HUDEP-2 (cell line): Measurements from ENCODE around the gene LDLRAD4.

Experiments
- DNase-seq, 76 experiments: peaks; one replicate each; lab custom pipeline; 2025; ENCODE audit not compliant: unreplicated experiment in 76 of 76; lab: John Stamatoyannopoulos, UW

The LDLRAD4 gene

GRCh38 chr18:13201292-13201691 is 17.3 kb upstream of the LDLRAD4 start:
- DNase-seq = no peak

GRCh38 chr18:13202571-13202970 is 16.0 kb upstream of the LDLRAD4 start:
- DNase-seq = no peak

DNA sequence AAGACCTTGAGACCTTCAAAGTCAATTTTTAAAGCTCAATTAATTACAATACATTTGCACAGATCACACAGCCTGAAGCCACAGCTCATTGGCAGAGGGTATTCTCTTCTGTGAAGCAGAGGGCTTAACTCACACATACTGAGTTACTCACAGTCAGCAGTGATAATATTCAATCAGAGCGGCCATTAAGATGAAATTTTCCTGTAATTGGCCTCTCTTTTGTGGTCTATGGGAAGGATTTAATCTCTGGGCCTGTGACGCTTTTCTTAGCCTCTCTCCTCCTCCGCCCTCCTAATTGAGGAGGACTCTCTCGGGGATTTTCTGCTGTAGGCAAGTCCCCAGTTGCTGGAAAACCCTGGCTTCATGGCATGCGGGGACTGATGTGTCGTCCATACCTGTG is 12.3 kb upstream of the LDLRAD4 start:
- no peak for DNase-seq

DNA sequence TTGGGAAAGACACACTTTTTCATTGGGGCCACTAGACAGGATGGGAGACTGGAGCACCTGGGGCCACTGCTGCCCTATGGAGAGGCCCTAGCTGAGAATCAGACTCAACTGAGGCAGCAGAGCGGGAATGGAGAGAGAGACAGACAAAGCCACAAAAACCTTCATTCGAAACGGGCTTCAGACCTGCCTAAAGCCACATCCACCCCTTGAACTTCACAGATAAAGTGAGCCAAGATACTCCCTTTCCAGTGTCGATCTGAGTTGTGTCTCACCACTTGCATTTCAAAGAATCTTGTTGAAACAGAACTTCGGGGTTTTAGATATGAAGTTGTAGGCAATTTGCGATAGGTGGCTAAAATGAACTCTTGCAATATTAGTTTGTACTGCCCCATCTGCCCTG is 11.3 kb upstream of the LDLRAD4 start:
- no peak for DNase-seq

DNA sequence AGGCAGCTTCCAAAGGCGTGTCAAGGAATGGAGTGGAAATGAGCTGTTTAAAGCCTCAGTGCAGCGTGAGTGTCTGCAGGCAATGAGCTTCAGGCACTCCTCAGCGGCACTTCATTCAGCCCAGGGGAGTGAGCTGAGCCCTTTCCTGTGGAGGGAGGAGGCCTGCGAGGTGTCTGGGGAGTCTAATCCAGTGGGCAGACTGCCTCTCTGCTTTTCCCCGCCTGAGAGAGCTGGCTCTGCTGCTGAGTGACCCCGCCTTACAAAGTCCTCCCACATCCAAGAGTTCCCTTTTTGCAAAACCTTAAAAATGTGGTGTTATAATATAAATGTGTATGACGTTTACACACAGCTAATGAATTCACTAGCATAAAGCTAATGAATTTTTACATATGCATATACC is 7.0 kb upstream of the LDLRAD4 start:
- no peak for DNase-seq

DNA sequence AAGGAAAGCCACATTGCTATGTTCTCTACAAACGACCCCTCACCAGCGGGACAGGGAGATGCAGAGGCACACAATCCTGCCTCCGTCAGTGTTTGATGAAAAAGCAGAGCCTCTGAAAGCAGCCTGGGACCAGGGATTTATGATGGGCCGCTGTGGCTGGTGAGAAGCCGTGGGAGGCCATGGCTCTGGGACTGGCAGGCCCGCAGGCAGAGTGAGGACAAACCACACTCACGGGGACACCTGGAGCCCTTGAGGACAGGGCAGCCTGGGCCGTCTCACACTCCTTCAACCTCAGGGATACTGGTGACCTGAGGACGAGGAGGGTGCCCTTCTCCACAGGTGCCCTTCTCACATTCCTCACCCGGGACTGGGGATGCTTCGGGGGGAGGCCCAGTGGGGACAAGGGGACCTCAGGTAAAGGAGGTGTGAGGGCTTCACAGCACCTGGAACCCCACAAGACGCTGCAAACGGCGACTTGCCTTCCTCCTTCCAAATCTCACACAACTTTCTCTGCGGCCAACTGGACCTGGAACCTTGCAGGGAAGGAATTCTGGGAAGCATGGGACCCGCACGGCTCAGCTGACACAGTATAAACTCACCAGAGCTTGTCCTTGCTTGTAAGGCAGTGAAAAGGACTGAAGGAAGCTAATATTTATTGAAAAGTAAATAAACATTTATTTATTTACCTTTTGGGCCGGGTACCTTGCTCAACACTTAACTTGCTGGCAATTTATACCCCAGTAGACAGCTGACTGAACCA is 5.3 kb upstream of the LDLRAD4 start:
- DNase-seq = no peak

- DNase-seq = no peak
Measured at GRCh38 chr18:13214609-13215008, 4.0 kb upstream of the LDLRAD4 start.

DNA sequence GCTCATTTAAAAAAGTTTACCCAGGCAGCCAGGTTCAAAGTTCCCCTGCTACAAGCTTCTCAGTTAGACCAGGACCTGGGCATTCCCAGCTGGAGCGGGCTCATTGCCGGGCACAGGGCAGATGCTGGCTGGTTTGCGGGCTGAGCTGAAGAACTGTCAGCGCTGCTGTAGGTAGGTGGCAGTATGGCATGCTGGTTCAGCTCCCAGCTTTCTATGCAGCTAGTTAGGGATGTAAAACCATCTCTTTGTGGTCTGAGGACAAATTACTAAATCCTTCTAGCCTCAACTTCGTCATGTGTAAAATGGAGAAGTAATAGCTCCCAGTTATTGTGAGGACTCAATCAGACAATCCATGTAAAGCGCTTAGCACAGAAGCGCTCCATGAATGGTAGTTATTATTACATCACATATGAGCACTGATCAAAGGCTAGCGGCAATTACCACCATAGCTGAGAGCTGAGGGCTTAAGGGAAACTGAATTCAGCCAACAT is 2.4 kb upstream of the LDLRAD4 start:
- DNase-seq = peak in 10 of 76 experiments; percentile 0 to 33 (median 8)

DNA sequence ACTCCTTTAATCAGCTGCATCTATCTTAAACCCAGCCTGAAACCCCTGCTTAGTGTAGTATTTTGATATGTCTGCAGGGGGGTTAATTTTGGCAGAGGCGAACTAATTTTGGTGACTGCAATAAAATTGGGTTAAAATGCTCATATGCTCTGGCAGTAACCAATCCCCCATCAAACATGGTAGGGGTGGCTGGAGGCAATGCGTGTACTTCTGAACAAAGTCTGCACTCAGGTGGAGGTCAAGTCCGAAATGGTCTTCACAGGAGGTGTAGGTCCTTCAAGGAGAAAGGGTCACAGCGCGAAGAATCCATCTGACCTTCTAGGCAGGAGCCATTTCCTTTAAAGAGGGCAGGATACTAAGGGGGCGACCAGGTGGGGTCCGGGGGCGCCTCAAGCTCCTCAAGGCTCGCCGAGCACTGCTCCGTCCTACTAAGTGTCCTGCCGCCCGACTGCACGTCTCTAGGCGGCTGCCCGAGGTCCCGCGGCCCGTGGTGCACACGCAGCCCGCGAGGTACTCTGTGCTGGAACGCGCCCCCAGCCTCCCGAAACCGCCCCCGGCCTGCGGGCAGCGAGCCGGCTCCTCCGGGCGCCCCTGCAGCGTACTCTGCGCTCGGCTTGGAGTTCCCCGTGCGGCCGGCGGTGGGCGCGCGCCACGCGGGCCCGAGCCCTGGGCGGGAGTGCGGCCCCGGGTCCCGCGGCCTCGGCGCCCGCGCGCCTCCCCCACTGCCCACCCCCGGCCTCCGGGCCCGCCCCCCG is 1.7 kb upstream of the LDLRAD4 start:
- no peak for DNase-seq

- DNase-seq = peak in 2 of 76 experiments; percentile 0 to 16
Measured at GRCh38 chr18:13217466-13217961, 1.0 kb upstream of the LDLRAD4 start.

GRCh38 chr18:13217971-13218367 is 591 bp upstream of the LDLRAD4 start:
- no peak for DNase-seq

GRCh38 chr18:13218997-13219396 is 437 bp downstream of the LDLRAD4 start:
- no peak for DNase-seq

- DNase-seq = no peak
Measured at GRCh38 chr18:13219593-13220159, 1.1 kb downstream of the LDLRAD4 start.

GRCh38 chr18:13220361-13220991 is 1.9 kb downstream of the LDLRAD4 start:
- DNase-seq = no peak

DNA sequence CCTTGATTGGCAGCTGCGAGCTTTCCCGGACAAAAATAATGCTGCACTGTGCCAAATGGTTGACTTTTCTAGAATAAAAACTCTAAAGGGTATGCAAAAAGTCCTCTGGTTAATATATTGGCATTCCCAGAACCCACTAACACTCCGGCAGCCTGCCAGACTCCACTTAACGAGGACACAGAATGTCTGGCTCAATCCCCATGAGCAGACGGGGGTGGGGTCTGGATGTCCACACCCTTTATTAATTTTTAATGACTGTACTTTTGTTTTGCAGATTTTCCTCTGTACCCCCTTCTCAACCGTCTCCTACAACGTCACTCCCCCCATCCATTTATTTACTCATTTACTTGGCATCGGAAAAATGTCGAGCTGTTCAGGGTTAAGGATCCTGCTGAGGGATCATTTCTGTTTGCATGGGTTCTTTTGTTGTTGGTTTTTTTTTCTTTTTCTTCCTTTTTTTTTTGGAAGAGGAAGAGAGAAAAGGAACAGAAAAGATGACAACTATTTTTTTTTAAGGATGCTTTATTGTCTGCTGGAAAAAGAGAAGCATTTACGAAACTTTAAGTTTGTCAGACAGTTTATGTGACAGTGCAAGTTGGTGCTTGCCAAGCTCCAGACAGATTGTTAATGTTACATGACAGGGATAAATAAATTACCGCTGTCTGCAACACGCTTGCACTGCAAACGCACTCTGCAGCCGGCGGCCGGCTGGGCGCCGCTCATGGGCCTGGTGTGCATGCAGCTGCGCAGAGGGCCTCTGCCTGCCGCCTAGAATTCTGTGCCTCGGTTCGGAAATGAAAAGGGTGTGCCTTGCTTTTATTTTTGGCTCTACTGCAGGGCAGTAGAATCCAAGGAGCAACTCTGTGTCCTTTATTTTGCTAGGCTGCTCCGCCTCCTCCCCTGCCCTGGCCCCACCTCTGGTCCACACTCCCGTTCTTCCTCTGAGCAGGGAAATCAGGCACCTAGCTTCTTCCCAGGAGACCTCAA is 3.6 kb downstream of the LDLRAD4 start:
- no peak for DNase-seq

DNA sequence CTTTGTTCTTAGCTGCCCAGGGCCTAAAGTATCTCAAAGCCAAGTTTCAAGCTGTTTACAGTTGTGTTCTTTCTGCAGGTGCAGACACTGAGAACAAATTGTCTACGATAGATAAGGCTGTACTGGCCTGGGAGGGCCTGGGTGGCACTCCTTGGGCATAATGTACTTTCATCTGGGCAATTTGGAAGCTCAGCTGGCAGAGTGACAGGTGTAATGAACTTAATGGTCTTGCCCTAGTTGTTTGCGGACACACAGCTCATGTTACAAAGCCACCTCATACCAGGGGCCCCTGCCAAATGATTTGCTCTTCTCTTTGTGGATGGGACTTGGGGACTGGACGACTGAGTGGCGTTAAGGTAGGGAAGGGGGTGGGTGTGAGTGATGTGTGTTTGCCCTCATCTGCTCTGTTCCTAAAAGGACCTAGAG is 4.3 kb downstream of the LDLRAD4 start:
- no peak for DNase-seq

DNA sequence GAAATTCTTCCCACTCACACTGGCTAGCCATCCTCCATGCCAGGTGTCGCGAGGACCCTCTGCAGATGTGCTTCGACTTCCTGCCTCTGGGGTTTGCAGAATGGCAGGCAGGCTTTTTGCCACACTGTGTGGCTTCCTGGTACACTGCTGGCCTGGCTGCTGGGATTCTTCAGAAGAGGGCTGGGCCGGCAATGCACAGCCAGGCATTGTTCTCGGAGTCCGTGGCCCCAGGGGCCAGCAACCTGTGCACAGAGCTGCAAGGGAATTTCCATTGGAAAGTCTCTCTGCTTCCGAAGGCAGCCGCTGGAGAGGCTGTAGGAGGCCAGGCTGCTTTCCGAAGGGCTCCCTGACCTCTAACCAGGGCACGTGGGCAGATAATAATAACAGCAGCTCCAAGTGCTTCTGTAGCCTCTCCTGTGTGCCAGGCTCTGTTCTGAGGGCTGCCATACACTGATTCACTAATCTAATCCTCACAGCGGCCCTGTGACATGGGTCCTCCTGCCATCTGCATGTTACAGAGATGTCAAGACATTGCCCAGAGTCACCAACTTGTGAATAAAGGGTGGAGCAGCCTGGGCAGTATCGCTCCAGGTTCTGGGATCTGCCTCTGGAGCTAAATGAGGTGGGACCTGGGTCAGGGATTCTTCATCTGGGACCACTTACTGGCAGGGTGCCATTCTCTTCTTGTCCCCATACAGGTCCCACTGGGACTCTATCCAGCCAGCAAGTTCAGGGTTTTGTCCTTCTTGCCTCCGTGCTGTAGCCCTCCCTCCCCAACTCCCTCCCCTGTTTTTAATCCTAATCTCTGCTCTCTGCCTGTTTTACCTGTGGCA is 5.0 kb downstream of the LDLRAD4 start:
- no peak for DNase-seq

DNA sequence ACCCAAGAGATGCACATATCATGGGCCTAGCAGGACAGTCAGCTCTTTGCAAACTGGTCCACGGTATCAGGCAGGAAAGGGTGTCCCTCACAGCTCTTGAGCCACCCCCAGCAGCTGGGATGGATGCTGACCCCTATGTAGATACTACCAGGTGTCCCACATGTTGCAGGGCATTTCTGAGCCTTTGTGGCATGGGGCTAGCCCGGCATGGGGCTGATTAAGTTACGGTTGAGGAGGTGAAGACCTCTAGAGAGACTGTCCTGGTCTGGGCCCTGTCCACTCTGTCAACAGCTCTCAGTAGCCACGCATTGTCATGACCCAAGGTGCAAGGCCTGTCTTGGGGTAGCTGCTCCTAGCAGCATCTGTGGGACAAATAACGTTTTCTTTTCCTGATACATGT is 6.7 kb downstream of the LDLRAD4 start:
- DNase-seq = no peak
